ENCODE results near the gene LACTBL1.

DNA sequence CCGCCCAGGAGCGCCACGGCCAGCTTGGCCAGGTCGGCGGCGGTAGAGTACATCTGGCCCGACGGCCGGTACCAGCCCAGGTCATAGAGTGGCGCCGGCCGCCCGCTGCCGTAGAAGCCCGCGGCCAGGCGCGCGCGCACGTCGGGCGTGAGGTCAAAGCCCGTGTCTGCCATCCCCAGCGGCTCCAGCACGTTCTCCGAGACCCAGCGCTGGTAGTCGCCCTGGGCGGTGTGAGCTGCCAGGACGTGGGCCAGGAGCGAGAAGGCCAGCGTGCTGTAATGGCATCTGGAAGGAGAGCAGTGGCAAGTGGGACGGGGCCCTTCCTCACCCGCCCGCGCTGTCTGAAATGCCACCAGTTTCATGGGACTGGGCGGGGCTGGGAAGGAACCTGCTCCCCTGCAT, 18.9 kb downstream of the LACTBL1 start:
- TF ChIP-seq, protein P1, sequence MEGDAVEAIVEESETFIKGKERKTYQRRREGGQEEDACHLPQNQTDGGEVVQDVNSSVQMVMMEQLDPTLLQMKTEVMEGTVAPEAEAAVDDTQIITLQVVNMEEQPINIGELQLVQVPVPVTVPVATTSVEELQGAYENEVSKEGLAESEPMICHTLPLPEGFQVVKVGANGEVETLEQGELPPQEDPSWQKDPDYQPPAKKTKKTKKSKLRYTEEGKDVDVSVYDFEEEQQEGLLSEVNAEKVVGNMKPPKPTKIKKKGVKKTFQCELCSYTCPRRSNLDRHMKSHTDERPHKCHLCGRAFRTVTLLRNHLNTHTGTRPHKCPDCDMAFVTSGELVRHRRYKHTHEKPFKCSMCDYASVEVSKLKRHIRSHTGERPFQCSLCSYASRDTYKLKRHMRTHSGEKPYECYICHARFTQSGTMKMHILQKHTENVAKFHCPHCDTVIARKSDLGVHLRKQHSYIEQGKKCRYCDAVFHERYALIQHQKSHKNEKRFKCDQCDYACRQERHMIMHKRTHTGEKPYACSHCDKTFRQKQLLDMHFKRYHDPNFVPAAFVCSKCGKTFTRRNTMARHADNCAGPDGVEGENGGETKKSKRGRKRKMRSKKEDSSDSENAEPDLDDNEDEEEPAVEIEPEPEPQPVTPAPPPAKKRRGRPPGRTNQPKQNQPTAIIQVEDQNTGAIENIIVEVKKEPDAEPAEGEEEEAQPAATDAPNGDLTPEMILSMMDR (conservative IDR thresholded peaks at IDR 0.05; ENCODE audit: low read length) = no peak
- no peak for TF ChIP-seq EZH2phosphoT487 (IDR thresholded peaks at IDR 0.05; ENCODE audit: borderline replicate concordance, low read depth, low read length)
